GM21515 (cell line): ENCODE measurements around the gene ATP6V0C.
"Not testable (repeated sequence)": the region's sequence is repeated elsewhere in the genome, so short reads cannot be mapped to it uniquely, and the experiment has no call there.

ENCODE experiments used
- ATAC-seq: cut with Tn5 transposase; IDR thresholded peaks from one replicate; pipeline ENCODE4 v1.9.1; 2021; ENCODE audit not compliant: unreplicated experiment

Gene ATP6V0C

DNA sequence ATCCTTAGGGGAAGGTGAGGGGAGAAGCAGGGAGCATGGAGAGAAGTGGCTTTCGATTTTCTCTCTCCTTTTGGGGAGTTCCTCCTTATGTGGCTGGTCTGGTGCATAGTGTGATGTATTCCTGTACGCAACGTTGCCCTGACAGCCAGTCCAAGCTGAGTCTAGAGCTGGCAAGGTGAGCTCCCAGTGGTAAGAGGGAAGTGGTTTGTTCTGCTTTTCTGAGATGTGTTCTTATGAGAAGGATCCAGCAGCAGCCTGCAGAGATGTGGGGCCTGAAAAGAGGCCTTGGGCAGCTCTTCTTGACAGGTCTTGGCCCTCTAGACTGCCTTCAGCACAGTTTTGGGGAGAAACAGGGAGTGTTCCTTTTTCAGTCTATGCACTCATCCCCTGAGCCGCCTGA lies 27.2 kb downstream of the ATP6V0C start:
- not testable (repeated sequence) for ATAC-seq

DNA sequence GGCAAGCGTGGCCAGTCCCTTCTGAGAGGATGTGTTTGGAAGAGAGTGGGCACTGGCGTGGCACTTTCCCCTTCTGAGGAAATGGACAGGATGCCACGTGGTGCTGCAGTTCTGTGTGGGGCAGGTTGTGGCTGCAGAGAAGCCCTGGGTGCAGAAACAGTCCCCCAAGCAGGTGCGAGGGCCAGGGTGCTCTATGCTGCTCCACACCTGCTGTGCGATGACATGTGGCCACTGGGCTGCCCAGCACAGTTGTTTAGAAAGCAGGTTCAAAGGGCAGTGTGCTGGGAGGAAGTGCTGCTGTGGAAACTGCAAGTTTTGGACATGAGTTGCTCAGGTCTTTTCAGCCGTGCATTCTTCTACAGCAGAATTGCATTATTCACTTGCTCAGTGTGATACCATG lies 27.7 kb downstream of the ATP6V0C start:
- ATAC-seq: not testable (repeated sequence)

DNA sequence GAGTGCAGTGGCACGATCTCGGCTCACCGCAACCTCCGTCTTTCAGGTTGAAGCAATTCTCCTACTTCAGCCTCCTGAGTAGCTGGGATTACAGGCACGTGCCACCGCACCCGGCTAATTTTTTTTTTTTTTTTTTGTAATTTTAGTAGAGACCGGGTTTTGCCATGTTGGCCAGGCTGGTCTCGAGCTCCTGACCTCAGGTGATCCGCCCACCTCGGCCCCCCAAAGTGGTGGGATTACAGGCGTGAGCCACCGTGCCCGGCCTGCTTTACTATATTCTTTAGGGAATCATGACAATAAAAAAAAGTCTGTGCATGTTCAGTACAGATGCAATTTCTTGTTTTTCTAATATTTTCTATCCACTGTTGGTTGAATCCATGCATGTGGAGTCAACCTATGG lies 30.0 kb downstream of the ATP6V0C start:
- ATAC-seq: not testable (repeated sequence)

DNA sequence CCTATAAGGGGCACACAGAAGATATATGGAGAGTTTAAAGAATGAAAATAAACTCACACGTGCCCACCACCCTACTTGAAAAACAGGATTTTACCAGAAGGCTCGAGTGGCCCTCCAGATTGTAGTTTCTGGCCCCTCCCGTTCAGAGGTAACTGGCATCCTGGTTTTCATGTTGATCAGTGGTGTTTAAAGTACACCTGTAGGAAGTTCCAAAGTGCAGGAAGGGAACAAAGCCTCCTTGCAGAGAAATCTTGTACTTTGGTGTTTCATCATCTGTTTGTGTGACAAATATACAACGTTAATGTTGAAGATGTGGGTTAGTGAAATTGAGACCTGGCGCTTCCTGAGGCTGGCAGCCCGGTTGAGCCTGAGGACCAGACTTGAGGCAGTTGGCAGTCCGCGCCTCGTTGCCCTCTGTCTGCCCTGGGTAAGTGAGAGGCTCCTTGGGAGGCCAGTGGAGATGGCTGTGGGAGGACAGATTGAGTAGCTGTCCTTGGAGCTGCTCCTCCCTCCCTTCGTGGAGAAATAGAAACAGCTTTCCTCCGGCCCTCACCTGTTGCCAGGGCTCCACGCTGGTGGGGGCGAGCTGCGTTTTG lies 36.6 kb downstream of the ATP6V0C start:
- ATAC-seq: not testable (repeated sequence)

DNA sequence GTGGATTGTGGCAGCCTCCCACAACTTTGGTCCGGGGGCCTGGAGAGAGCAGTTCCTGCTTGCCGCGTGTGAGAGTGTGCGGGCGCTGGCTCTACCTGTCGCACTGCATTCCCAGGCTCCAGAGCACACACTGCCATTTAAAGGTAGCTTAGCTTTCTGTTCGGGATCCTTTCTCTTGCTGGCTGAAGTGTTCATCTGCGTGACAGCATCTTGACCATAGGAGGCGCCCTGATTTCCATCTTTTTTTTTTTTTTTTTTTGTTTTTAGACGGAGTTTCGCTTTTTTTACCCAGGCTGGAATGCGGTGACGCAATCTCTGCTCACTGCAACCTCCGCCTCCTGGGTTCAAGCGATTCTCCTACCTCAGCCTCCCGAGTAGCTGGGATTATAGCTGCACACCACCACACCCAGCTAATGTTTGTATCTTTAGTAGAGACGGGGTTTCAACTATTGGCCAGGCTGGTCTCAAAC lies 37.7 kb downstream of the ATP6V0C start:
- not testable (repeated sequence) for ATAC-seq

DNA sequence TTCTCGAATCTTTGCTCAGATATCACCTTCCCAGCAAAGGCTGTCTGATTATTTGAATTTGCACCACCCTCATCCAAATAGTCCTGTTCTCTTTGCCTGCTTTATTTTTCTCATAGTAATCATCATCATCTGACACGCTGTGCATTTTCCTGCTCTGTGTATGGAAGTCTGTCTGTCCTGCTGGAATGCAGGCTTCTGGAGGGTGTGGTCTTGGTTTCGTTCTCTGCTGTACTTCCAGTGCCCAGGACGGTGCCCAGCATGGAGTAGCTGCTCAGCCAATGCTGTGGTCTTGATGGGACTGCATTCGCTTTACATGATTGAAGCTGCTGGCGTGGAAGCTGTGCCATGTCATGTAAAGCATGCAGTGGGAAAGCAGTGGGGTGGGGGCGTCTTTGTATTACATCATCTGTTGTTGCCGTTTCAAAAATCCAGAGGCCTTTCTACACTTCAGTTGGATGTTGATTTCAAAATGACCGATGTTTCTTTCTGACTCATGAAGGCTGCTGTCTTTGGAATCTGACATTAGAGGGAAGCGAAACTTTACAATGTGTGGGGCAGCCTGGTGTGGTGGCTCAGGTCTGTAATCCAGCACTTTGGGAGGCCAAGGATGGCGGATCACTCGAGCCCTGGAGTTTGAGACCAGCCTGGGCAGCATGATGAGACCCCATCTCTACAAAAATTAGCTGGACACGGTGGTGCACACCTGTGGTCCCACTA lies 41.1 kb downstream of the ATP6V0C start:
- ATAC-seq: not testable (repeated sequence)

DNA sequence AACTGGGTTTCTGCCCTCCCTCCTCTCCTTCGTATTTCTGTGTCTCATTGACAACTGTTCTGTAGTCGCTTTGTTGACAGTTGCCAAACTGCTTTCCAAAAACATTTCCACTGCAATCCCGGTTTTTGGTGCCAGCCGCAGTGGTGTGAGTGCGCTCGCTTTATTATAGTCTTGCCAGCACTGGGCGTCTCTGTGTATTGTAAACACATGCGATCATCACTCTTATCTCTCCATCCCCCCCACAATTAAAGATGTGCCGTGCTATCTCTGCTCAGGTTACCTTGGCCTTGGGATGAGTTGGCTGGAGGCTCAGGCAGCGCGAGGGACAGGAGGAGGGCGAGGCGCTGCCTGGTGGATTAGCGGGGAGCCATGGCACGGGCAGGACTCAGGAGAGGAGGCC lies 43.4 kb downstream of the ATP6V0C start:
- ATAC-seq: not testable (repeated sequence)

DNA sequence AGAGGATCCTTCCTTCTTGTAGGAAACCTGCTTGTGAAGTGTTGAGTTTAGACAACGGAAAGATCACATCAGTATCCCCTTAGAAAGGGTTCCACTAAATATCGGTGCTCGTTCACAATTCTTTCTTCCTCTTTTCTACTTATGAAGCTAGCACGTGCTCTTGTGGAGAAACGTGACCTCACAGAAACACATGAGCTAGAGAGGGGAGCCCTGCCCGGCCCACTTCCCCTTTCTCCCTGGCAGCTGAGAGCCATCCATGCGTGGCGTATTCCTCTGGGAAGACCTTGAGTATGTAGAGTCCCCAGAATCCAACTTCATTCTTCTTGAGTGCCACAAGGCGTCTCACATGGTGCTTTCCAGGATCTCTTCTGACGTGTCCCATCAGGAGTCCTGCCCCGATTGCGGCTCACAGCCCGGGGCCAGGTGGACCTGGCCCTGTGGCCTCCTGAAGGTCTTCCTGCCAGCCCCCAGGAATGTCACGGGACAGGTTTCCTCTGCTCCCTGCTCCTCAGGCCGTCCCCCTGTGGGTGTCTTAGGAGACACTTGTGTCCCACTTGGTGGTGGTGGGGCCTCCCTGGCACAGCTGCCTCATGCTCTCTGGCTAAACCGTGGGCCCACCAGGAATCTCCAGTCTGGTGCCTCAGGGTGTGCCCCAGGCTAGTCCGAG lies 46.5 kb downstream of the ATP6V0C start:
- ATAC-seq: not testable (repeated sequence)

DNA sequence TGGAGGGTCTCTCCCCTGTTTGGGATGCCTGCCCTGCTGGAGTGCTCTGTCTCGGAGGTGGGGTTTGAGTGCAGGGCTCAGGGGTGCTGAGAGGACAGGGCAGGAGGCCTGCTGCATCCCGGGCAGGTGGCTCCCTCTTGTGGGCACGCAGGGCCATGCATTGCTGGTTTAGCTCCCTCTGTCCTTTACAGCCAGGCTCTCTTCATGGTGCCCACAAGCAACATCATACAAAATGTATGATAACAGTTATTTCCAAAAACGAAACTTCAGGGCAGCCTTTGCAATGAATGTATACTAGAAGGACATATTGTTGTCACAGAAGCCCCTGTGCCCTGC lies 47.0 kb downstream of the ATP6V0C start:
- not testable (repeated sequence) for ATAC-seq

DNA sequence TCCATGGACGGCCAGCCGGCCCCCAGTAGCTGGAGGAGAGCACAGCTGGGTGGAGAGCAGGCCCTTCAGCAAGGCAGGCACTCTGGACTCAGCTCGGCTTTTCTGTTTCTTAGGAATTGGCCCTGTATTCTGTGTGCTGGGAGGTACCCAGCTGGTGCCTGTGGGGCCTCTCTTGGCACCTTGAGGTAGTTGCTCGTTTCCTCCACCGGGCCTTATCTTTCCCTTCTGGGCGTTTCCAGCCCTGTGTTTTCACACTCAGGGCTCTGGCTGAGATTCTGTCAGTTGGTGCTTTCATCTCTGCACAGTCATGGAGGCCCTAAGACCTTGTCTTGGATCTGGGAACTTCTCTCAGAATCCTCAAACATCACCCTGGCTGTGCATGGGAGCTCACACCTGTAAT lies 53.8 kb downstream of the ATP6V0C start:
- not testable (repeated sequence) for ATAC-seq

DNA sequence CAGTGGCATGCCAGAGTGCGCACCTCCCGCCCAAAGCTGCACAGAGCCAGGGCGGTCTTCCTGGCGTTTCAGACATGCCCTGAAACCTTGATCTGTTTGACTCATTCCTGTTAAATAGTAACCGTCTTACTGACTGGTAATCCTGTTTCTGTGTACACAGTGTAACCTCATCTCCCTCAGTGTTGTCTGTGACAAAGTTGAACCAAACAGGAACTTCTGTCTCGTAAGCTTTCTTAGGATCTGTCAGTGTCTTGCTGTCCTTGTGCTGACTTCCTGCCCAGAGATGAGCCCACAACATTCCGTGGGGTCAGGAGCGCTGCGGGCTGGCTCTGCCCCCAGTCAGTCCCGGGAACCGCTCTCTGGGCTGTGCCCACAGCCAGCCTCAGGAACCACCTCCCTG lies 54.8 kb downstream of the ATP6V0C start:
- ATAC-seq: not testable (repeated sequence)
